GM21737 (cell line): ENCODE data around the gene FAM222A.
A peak's percentile ranks its signal among the peaks of the same experiment; 100 is the strongest.

Experiments
- ATAC-seq: cut with Tn5 transposase; IDR thresholded peaks from one replicate; pipeline ENCODE4 v1.9.1; 2021; ENCODE audit warnings: mild to moderate bottlenecking, moderate library complexity; ENCODE audit not compliant: unreplicated experiment

Gene FAM222A

DNA sequence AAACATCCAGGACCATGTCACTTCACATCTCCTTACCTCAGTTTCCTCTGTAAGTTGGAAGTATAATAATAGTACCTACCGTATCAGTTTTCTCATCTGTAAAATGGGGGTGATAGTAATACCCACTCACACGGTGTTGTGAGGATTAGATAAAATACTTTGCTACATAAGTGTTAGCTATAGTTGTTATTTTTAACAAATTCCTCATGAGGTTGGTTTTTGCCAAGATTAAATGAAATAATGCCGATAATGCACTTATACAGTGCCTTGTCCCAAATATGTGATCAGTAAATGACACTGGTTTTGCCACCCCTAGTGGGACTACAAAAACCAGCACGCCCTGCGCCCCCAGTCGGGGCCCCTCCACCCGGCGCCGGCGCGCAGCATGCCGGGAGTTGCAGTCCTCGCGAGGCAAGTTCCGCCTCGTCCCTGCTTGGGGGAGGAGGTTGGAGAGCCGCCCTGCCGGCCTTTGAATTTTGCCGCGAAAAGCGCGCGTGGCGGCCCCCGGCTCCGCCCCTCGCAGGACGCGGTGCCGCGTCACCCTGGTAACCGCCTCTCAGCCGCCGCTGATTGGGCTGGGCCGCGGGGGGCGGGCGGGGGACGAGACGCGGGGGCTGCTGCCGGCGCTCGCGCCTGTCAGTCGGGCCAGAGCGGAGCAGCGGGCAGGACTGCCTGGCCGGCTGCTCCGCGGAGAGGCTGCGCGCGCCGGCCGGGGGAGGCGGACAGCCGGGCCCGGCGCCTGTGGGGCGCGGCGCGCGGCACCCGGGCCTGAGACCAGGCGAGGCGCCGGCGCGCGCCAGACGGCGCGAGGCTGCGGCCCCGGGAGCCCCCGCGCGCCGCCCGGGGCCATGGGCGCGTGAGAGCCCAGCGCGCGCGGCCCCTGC is at the start of gene FAM222A:
FAM222A (plus strand) TSS at position 639 of the 884 bp plus-strand sequence. CDS start 30,322 bp downstream, outside the sequence.
- ATAC-seq, result peak; percentile 85

GRCh38 chr12:109664402-109664801 is 49.2 kb upstream of the FAM222A start:
- ATAC-seq, result no peak

- ATAC-seq, result no peak
These were observed 47.6 kb upstream of the FAM222A start for GRCh38 chr12:109666068-109666467.

DNA sequence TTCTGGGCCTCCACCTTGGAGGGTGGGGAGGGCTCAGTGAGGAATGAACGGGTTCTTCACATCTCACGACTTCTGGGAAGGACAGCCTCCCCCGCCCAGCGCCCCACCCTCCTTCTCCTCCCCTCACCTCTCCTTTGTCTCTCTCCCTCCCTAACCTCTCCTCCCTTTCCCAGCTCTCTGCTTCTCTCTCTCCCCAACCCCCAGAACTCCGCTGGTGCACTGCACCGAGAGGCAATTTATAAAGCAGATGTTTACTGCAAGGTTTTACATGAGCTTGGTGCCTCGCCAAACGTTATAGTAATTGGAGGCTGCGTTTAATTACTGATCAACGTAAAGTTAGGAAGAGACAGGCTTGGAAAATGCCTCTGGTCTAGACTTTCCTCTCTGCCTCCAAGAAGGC is 42.9 kb upstream of the FAM222A start:
- no peak for ATAC-seq

GRCh38 chr12:109671502-109671901 is 42.1 kb upstream of the FAM222A start:
- ATAC-seq, result no peak

DNA sequence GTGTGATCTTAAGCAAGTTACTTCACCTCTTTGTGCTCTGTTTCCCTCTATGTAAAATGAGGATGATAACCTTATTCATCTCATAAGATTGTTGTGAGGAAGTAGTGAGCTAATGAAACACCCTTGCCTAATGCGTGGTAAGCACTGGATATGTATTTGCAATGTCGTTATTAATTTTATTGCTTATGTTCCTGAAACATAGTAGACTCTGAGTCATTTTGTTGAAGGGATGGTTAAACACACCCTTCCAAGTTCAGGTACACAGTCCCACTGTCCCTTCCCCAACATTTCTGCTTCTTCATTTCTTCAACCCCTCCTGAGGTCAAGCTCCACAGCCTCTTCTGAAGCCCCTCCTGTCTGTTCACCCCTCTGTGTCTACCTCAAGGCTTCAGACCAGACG is 40.2 kb upstream of the FAM222A start:
- ATAC-seq, result no peak

GRCh38 chr12:109673884-109674283 is 39.7 kb upstream of the FAM222A start:
- ATAC-seq, result no peak

- no peak for ATAC-seq
These were observed 38.2 kb upstream of the FAM222A start for GRCh38 chr12:109675411-109675810.

GRCh38 chr12:109677279-109677691 is 36.3 kb upstream of the FAM222A start:
- no peak for ATAC-seq

DNA sequence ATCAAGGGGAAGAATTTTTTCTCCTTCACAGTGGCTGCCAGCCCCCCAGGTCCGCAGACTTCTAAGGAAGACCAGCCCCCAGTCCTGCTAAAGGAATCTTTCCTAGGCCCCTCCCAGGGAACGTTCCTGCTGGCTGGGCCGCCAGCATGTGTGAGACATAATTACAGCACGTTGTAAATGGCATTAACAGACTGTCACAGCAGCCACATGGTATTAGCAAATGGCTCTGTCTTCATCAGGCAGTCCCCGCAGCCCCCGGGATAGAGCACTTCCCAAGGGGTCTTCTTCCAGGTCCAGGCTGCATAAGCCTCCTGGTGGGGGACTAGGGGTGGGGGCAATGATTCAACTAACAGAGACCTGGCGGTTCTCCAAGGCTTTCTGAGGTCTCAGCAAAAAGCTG is 34.9 kb upstream of the FAM222A start:
- ATAC-seq, result no peak

GRCh38 chr12:109679501-109680263 is 33.9 kb upstream of the FAM222A start:
- ATAC-seq, result no peak

DNA sequence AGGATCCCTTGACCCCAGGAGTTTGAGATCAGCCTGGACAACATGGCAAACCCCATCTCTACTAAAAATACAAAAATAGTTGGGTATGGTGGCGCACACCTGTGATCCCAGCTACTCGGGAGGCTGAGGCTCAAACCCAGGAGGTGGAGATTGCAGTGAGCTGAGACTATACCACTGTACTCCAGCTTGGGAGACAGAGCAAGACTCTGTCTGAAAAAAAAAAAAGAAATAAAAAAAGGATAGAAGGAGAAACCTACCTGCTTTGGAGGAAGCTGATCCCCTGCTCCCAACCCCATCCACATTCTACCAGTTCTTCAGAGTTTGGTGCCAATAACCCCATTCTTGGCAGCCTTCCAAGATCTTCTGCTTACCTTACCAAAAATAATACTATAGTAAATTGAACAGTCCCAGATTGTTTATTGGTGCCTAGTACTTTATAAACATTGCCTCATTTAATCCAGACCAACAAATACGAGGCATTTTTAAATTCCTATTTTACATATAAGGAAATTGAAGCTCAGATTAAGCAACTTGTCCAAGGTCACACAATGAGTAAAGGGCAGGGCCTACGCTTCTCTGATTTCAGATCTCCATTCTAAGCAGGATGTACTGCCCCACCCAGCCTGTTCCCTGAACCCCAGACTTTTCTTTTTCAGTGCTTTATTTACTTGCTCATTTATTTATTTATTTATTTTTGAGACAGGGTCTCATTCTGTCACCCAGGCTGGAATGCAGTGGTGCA is 33.2 kb upstream of the FAM222A start:
- no peak for ATAC-seq

DNA sequence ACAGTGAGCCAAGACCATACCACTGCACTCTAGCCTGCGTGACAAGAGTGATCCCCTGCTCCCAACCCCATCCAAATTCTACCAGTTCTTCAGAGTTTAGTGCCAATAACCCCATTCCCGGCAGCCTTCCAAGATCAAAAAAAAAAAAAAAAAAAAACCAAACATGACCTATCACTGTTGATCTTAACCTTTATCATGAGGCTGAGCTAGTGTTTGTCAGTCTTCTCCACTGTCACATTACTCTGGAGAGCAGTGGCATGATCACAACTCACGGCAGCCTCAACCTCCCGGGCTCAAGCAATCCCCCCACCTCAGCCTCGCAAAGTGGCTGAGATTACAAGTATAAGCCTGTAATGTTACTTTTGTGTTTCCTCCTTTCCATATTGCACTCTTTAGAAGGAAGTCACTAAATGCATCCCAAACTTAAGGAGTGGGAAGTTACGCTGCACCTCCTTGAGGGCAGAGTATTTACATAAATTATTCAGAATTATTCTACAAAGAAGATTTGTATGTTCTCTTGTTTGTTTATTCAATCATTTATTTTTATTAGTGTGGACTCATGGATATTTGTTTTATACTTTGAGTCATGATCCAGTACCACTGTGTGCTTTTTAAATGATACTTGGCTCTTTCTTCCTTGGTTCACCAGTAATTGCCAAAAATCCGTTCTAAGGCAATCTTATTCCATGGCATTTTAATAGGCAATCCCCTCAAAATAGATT is 31.5 kb upstream of the FAM222A start:
- ATAC-seq, result no peak

GRCh38 chr12:109682708-109683060 is 30.9 kb upstream of the FAM222A start:
- ATAC-seq, result no peak

- no peak for ATAC-seq
These were observed 30.3 kb upstream of the FAM222A start for GRCh38 chr12:109683316-109683715.

DNA sequence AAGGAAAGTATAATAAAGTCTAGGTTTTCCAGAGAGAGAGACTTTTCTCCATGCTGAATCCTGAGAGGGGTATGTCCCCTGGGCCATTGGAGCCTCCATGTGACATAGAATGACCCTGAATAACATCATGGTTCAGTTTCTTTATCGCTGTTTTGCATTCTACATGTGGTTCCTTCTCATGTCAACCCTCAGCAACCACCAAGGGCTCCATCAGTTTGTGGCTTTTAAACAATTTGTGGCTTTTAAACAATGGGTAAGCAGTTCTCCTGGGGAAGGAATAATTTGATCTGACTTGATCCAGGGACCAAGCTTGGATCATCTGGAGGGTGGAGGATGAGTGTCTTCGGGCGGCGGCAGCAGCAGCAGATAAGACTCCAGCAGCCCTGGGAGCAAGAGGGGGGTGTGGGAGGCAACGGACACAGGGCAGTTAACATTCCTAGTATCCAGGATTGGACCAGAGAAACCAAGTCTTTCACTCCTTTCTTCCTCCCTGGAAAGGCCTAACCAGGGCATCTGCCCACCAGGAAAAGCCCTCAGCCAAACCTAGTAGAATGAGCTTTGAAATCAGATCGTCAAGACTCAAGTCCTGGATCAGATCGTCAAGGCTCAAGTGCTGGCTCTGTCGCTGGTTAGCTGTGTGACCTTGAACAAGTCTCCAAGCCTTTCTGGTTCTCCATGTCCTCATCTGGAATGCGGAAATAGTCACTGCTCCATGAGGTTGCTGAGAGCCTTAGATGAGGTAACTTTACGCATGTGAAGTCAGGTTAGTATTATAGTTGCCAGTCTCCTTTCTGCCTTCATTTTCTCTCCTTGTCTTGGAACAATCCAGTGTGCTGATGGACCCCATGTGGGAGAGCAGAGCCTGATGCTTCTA is 27.8 kb upstream of the FAM222A start:
- no peak for ATAC-seq

- ATAC-seq, result no peak
These were observed 27.1 kb upstream of the FAM222A start for GRCh38 chr12:109686523-109686922.

- no peak for ATAC-seq
These were observed 26.4 kb upstream of the FAM222A start for GRCh38 chr12:109687250-109687649.

DNA sequence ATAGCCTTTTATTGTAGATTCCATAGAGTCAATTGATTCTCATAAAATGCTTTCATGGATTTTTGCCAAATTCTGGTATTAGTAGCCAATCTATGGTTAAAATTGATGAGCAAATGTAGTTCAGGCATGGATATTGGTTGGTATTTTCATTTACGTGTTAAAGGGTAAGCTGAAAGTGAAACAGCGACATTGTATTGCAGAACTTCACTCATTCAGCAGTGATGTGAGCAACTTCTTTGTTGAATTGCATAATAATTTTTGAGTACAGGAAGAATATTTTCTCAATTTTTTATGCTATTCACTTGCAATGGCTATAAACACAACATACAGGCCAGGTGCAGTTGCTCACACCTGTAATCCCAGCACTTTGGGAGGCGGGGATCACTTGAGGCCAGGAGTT is 24.2 kb upstream of the FAM222A start:
- no peak for ATAC-seq

DNA sequence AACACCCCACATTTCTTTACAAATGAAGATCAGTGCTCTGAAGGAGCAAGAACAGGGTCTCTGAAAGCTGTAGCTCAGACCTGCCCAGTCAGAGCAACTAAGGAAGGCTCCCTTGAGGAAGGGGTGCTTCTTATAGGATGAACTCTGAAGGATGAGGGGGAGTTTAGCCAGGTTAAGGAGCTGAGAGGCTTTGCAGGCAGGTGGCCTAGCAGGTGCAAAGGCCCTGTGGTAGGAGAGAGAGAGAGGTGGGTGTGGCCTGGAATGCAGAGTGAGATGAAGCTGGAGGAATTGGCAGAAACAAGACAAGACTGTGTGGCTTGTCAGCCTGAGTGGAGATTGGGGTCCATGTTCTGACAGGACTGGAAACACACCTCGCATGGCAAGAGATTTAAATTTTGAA is 20.5 kb upstream of the FAM222A start:
- ATAC-seq, result no peak
